Thyroid gland (tissue), 4 donors: ENCODE results near the gene PDE11A.

Source experiments
- POLR2A ChIP-seq, 2 donors: fragments of 450-650 bp; IDR thresholded peaks; one replicate each; pipeline ENCODE4 v1.6.1; 2017; ENCODE audit warnings: antibody characterized with exemption in 2 of 2, mild to moderate bottlenecking in 2 of 2, moderate library complexity in 1 of 2
- TF ChIP-seq, protein P1 (sequence below), 6 experiments: fragments of 200-600 bp in 3 of 6; fragments of 450-650 bp in 3 of 6; sonication (generic) in 3 of 6; IDR thresholded peaks; one replicate each; pipeline ENCODE4 v1.5.1; 2016 to 2019; ENCODE audit warnings: antibody characterized with exemption in 6 of 6, mild to moderate bottlenecking in 2 of 6, inconsistent platforms in 1 of 6, moderate library complexity in 1 of 6

- no peak for TF ChIP-seq POLR2A (IDR thresholded peaks at IDR 0.05)
- TF ChIP-seq, protein P1, sequence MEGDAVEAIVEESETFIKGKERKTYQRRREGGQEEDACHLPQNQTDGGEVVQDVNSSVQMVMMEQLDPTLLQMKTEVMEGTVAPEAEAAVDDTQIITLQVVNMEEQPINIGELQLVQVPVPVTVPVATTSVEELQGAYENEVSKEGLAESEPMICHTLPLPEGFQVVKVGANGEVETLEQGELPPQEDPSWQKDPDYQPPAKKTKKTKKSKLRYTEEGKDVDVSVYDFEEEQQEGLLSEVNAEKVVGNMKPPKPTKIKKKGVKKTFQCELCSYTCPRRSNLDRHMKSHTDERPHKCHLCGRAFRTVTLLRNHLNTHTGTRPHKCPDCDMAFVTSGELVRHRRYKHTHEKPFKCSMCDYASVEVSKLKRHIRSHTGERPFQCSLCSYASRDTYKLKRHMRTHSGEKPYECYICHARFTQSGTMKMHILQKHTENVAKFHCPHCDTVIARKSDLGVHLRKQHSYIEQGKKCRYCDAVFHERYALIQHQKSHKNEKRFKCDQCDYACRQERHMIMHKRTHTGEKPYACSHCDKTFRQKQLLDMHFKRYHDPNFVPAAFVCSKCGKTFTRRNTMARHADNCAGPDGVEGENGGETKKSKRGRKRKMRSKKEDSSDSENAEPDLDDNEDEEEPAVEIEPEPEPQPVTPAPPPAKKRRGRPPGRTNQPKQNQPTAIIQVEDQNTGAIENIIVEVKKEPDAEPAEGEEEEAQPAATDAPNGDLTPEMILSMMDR (IDR thresholded peaks at IDR 0.05) = no peak
These were observed 43.2 kb downstream of the PDE11A start for GRCh38 chr2:178029342-178029741.
